Measurements from ENCODE around the gene IGF2R.
"Not testable (repeated sequence)": the region's sequence is repeated elsewhere in the genome, so short reads cannot be mapped to it uniquely, and the experiment has no call there.

The IGF2R gene

GRCh38 chr6:159997498-159998101 is 28.7 kb downstream of the IGF2R start:
- no peak for DNase-seq

DNA sequence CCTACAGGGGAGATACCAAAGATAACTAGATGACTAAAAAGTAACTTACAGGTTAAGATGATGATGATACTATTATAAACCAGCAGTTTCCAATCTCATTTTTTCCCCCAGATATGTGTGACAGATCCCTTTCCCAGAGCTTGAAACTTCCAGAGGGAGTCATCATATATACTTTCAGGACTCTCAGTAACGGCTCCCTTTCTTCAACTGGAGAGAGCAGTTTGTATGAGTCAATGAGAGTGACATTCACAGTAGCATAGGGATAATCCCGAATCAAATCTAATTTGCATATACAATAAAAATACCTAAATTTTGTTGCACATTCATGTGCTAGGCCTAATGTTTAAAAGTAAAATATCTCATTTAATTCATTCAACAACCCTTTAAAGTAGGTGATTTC is 29.7 kb downstream of the IGF2R start:
- no peak for DNase-seq

DNA sequence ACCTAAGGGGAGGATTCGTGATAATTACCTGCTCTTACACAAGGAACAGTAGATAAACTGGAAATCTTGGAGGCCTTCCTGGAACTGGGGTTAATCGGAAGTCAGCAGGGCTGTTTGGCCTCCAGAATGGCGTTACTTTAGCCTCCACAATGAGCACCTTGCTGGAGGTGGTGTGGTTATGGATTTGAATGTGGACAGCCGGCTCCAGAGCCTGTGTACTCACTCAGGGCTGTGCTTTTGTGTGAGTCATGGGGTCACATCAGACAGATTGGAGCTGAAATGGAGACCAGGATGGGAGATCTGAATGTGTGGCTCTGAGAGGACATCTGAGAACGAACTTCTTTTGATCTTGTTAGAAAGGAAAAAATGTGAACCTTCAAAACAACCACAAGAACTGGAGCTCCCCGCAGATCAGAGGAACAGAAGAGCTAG is 30.4 kb downstream of the IGF2R start:
- no peak for DNase-seq

DNA sequence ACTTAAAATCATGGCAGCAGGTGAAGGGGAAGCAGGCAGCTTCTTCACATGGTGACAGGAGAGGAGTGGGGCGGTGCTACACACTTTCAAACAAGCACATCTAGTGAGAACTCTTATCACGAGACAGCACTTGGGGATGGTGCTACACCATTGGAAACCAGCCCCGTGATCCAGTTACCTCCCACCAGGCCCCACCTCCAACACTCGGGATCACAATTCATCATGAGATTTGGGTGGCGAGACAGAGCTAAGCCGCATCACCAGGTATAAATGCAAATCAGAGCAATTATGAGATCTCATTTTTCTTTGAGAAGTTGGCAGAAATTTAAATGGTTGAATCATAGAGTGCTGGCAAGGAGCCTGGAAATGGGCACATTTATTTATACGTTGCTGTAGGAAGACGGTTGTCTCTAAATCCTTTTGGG is 31.4 kb downstream of the IGF2R start:
- DNase-seq = no peak

DNA sequence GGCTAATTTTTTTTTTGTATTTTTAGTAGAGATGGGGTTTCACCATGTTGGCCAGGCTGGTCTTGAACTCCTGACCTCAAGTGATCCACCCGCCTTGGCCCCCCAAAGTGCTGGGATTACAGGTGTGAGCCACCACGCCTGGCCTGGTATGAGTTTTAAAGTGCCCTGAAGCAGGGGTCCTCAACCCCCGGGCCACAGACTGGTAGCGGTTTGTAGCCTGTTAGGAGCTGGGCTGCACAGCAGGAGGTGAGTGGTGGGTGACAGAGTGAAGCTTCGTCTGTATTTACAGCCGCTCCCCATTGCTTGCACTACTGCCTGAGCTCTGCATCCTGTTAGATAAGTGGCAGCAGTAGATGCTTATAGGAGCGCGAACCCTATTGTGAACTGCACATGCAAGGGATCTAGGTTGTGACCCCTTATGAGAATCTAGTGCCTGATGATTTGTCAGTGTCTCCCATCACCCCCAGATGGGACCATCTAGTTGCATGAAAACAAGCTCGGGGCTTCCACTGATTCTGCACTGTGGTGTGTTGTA is 32.1 kb downstream of the IGF2R start:
- DNase-seq = not testable (repeated sequence)

DNA sequence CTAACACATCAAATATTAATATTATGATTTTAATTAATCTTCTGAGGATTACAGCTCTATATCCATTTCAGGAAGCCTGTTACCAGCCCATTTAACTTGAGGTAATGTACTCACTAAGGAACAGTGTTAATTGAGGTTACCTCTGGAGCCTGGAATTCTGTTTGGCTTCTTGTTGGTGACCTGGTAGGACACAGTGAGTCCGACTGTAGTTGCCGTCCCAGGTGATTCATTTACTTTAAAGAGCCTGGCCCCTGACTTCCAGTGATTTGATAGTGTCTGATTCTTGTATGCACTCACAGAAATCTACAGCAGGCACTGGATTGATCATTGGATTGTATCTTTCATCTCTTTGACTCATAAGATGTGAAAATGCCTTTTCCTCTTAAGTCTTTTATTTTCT is 34.0 kb downstream of the IGF2R start:
- no peak for DNase-seq

DNA sequence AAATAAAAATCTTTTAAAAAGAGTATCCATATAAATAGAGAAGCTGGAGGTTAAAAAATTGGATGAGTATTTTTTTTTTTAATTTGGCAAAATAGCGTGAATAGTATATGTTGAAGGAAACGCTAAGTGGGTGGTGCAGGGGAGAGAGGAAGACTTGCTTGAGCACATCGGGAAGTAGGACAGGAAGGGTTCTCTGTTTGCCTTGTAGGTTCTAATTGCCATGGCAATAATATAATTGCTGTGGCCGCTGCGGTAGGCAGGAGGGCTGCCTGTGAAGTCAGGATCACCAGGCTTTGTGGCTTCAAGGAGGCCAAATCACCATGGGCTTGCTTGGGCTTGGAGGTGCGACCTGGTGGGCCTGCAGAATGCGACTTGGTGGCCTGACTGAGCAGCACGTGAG is 35.1 kb downstream of the IGF2R start:
- DNase-seq = no peak

GRCh38 chr6:160004419-160005175 is 35.7 kb downstream of the IGF2R start:
- DNase-seq = no peak

GRCh38 chr6:160005211-160005610 is 36.3 kb downstream of the IGF2R start:
- no peak for DNase-seq

GRCh38 chr6:160005861-160006540 is 37.1 kb downstream of the IGF2R start:
- DNase-seq = no peak

GRCh38 chr6:160007145-160007544 is 38.3 kb downstream of the IGF2R start:
- no peak for DNase-seq

DNA sequence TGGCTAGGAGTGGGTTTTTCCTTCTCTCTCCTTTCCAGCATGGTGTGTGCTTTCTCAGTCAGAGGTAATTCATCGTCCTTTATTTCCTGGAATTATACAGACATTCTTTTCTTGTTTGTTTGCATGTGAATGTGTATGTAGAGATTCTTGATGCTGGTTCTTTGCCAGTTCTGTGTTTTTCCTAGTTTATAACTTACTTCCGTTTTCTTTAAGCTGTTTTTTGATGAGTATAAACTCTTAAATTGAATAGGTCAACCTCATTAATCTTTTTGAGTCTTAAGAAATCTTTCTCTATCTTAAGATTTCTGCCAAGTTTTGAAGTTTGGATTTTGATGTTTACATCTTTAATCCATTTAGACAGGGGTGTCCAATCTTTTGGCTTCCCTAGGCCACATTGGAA is 38.7 kb downstream of the IGF2R start:
- DNase-seq = no peak

- DNase-seq = no peak
These were observed 41.2 kb downstream of the IGF2R start for GRCh38 chr6:160010067-160010466.

GRCh38 chr6:160013987-160014868 is 45.3 kb downstream of the IGF2R start:
- DNase-seq = peak; percentile 11

DNA sequence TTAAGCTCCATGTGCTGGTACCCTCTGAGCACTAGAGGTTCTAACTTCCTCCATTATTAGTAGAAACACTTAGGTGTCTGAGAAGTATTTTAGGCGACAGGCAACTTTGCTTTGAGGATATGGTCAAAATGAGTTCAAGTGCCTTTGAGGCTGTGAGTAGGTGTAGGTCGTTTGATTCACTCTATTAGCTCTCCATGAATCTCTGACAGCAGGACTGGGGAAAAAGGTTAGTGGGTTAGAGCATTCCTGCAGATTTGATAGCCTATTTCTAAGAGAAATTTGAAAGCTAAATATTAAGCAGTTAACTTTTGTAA is 45.9 kb downstream of the IGF2R start:
- no peak for DNase-seq

DNA sequence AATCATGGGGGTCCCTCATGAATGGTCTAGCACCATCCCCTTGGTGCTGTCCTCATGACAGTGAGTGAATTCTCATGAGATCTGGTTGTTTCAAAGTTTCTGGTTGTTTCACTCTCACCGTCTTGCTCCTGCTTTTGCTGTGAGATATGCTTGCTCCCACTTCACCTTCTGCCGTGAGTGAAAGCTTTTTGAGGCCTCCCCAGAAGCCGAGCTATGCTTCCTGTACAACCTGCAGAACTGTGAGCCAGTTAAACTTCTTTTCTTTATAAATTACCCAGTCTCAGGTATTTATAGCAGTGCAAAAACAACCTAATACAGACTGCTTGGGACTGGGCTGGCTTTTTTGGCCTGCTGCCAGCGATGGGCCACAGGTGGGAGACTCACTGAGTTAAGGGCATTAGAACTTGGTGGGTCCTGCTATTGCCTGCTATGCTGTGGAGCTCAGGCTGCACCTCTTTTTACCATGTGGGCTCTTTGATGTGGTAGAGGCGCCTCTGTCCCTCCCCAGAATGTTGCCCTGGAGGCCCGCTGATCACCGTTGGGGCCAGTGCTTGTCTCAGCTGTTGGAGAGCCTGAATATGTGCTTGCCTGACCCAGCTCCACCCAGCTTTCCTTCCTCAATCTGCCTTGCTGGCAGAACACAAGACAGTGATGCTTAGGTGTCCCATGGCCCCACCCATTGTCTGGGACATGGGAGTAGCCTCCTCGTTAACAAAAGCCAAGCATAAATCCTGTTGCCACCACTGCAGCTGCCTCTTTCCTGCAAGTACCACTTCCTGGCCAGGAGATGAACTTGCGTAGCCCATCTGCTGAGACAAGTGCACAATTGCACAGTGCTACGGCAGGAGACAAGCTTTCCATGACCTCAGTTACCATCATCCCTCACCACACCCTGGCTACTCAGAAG is 47.1 kb downstream of the IGF2R start:
- DNase-seq = no peak

DNA sequence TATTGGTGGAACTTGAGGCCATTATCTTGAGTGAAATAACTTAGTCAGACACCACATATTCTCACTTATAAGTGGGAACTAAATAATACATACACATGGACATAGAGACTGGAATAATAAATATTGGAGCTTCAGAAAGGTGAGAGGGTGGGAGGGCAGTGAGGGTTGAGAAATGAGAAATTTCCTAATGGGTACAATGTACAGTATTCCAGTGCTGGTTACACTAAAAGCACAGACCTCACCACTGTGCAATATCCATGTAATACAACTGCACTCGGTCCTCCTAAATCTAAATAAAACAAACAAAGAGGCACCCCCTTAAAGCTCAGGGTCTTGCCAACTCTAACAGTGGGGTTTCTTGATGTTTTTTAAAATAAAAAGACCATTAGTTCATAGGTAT is 53.2 kb downstream of the IGF2R start:
- no peak for DNase-seq

- DNase-seq = no peak
These were observed 53.9 kb downstream of the IGF2R start for GRCh38 chr6:160022793-160023192.

GRCh38 chr6:160024152-160024551 is 55.3 kb downstream of the IGF2R start:
- no peak for DNase-seq

DNA sequence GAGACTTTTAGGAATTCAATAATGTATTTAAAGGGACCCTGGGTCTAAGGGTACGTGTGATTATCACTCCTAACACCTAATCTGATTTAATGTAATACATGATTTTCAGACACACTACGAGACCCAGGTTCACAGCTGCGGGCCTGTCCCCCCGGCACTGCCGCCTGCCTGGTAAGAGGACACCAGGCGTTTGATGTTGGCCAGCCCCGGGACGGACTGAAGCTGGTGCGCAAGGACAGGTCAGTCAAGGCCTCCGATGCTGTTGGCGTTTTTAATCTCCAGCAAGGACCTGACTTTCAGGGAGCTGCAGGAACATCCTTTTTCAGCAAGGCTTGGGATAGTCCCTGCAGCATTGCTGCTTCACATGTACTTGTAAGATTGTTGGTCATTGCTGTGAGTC is 58.2 kb downstream of the IGF2R start:
- no peak for DNase-seq

GRCh38 chr6:160027931-160028330 is 59.0 kb downstream of the IGF2R start:
- DNase-seq = no peak
